HG03342 (cell line): Measurements from ENCODE around the gene MYG1.
A peak's percentile ranks its signal among the peaks of the same experiment; 100 is the strongest.

Experiments
- ATAC-seq: cut with Tn5 transposase; IDR thresholded peaks from one replicate; pipeline ENCODE4 v1.9.1; 2021; ENCODE audit warnings: mild to moderate bottlenecking, moderate library complexity; ENCODE audit not compliant: unreplicated experiment

MYG1 gene

DNA sequence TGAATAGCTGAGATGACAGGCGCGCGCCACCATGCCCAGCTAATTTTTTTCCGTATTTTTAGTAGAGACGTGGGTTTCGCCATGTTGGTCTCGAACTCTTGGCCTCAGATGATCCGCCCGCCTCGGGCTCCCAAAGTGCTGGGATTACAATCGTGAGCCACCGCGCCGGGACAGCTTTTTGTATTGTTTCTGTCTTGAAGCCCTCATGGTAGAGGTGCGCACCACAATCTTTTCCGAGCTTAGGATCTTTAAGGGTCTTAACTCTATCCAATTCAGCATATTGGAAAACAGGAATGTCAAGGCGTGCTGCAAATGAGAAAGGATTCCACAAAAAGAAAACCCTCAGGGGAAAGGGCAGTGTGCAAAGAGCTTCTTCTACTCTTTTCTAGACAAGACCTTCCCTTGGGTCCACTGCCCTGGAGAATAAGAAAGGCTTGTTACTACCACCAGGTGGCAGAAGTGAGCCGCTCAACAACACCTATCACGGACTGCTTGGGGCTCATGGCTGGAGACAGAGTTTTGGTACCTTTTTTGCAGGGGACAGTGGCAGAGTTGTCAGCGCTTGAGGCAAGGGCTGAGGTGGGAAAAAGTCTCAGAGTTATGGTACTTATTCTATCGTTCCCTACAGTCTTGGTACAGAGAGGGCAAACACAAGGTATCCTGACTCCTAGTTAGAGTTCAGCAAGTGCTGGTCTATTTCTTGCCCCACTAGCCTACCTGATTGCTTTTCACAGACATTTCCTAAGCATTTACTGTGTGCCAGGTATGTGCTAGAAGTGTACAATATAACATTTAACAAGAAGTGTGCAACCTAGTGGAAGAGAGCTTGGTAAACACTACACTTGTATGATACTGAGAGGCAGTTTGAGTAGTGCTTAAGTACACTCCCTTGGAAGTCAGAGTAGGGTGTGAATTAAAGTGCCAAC lies 53.1 kb downstream of the MYG1 start:
- peak; percentile 68 for ATAC-seq

DNA sequence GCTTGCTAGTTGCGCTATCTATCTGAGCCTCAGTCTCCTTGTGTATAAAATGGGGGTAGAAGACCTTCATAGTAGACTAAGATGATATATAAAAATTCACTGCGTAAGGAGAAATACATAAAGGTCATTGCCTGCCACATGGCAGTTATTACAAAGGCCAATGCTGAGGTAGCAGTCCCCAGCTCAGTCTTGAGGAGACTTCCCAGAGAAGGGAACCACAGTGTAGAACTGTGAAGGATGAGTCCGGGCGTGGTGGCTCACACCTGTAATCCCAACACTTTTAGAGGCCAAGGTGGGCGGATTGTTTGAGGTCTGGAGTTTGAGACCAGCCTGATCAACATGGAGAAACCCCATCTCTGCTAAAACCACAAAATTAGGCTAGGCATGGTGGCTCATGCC lies 53.8 kb downstream of the MYG1 start:
- no peak for ATAC-seq

DNA sequence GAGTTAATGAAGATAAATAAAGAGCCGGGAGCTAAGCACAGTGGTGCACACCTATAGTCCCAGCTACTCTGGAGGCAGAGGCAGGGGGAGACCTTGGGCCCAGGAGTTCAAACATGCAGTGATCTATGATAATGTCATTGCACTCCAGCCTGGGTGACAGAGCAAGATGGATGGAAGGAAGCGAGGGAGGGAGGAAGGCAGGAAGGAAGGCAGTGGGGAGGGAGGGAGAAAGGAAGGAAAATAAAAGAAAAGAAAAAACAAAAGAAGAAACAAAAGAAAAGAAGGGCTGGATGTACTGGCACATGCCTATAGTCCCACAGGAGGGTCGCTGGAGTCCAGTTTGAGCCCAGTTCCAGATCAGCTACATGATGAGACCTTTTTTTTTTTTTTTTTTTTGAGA lies 55.6 kb downstream of the MYG1 start:
- ATAC-seq = no peak
